Activated naive CD8-positive, alpha-beta T cell treated with anti-CD3 and anti-CD28 coated beads, Interleukin-2, amount 10 ng/mL, durations not matched to agents 7 days and 5 days (primary cell): Measurements from ENCODE around the gene SRPK2. TPM values are rescaled to one million over a fixed set of nuclear protein-coding genes. Genes with fewer than 3 reads are reported as not detected.
"Not testable (repeated sequence)": the region's sequence is repeated elsewhere in the genome, so short reads cannot be mapped to it uniquely, and the experiment has no call there.

Experiments used
- ATAC-seq: fragments of 150-1000 bp; cut with Tn5 transposase; one replicate; pipeline ENCODE4 v1.10.0; 2021; ENCODE audit warnings: low read depth, moderate library complexity
- POLR2A ChIA-PET: fragments of 350-600 bp; sonication (Branson Sonifier 250); formaldehyde crosslinking; loops from one replicate; lab custom pipeline; 2021; ENCODE audit warnings: antibody characterized with exemption; lab: Charles Lee
- DNase-seq: peaks from one replicate; pipeline ENCODE4 v3.0.0; 2021
- H3K27ac Mint-ChIP-seq: one replicate; pipeline ENCODE4 v1.8.0; 2022; ENCODE audit warnings: mild to moderate bottlenecking, mixed read lengths
- H3K27me3 Mint-ChIP-seq: one replicate; pipeline ENCODE4 v1.8.0; 2022; ENCODE audit warnings: mild to moderate bottlenecking, moderate library complexity, mixed read lengths
- H3K36me3 Mint-ChIP-seq: one replicate; pipeline ENCODE4 v1.8.0; 2021; ENCODE audit warnings: mild to moderate bottlenecking, mixed read lengths
- H3K4me1 Mint-ChIP-seq: one replicate; pipeline ENCODE4 v1.8.0; 2021; ENCODE audit warnings: mixed read lengths
- H3K4me3 Mint-ChIP-seq: one replicate; pipeline ENCODE4 v1.8.0; 2022; ENCODE audit warnings: mild to moderate bottlenecking, moderate library complexity, mixed read lengths
- H3K9me3 Mint-ChIP-seq: one replicate; pipeline ENCODE4 v1.8.0; 2021; ENCODE audit warnings: mixed read lengths
- total RNA-seq, 2 experiments: library from RNA; stranded (reverse); gene quantifications; one replicate each; pipeline ENCODE4 v1.2.3, GENCODE V29; 2021

Gene SRPK2
- total RNA-seq, 2 experiments from 2014 or later = 38.5 to 41.0 TPM

- Mint-ChIP-seq H3K27ac (no peak overlapping the region), H3K27me3 (no peaks in the 10 kb centered on the region), H3K36me3 (peaks cover 2% of the 10 kb centered on the region), H3K9me3 (no peaks in the 10 kb centered on the region), H3K4me1 (peaks cover 23% of the 10 kb centered on the region), H3K4me3 (no peak overlapping the region)
- POLR2A ChIA-PET = no interaction called here
- ATAC-seq = no peak
- DNase-seq = no peak
Measured at GRCh38 chr7:105345725-105346124, 43.0 kb downstream of the SRPK2 start.

DNA sequence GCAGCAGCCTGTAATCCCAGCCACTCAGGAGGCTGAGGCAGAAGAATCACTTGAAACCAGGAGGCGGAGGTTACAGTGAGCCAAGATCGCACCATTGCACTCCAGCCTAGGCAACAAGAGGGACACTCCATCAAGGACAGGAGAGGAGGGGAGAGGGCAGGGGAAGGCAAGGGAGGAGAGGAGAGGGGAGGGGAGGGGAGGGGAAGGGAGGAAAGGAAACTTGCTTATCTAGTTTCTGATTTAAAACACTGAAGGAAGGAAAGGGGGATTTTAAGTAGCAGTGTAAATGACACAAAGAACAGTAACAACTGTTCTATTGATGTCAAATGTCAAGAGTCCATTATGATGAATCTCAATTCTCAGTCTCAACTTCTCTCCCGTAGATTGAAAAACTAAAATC lies 43.7 kb downstream of the SRPK2 start:
- ATAC-seq = no peak
- POLR2A ChIA-PET = interaction anchor here (0.5 to 0.7 kb wide), 2 partner anchors 26 to 415 kb away, joined by 3 to 4 read pairs; no protein-coding TSS in a partner anchor
- H3K4me3 Mint-ChIP-seq = no peak overlapping the region

GRCh38 chr7:105339404-105340323 lies 49.1 kb downstream of the SRPK2 start:
- H3K4me3 Mint-ChIP-seq = no peak overlapping the region
- no peak for ATAC-seq
- POLR2A ChIA-PET = no interaction called here
- H3K27ac Mint-ChIP-seq = no peak overlapping the region
- peaks cover 2% of the 10 kb centered on the region for H3K36me3 Mint-ChIP-seq
- H3K27me3 Mint-ChIP-seq = no peaks in the 10 kb centered on the region
- H3K9me3 Mint-ChIP-seq = no peaks in the 10 kb centered on the region
- DNase-seq = no peak
- peaks cover 8% of the 10 kb centered on the region for H3K4me1 Mint-ChIP-seq

More for the DNA sequence above, 43.7 kb downstream of the SRPK2 start:
- Mint-ChIP-seq H3K4me1 (peaks cover 24% of the 10 kb centered on the region), H3K27me3 (no peaks in the 10 kb centered on the region), H3K36me3 (peaks cover 2% of the 10 kb centered on the region), H3K9me3 (no peaks in the 10 kb centered on the region), H3K27ac (no peak overlapping the region)
- DNase-seq = no peak

DNA sequence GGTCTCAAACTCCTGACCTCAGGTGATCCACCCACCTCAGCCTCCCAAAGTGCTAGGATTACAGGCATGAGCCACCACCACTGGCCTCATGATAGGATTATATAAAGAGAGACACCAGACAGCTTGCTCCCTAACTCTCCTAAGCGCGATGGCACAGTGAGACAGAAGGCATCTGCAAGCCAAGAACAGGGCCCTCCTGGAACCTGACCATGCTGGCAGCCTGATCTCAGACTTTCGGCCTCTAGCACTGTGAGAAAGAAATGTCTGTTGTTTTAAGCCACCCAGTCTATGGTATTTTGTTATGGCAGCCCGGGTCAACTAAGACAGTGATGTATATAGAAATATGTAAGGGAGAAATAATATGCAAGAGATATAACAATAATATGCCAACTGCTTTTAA lies 51.2 kb downstream of the SRPK2 start:
- DNase-seq (no peak), ATAC-seq (no peak)
- Mint-ChIP-seq H3K36me3 (peaks cover 2% of the 10 kb centered on the region), H3K4me1 (peaks cover 4% of the 10 kb centered on the region), H3K27ac (no peak overlapping the region), H3K27me3 (no peaks in the 10 kb centered on the region), H3K4me3 (no peak overlapping the region), H3K9me3 (no peaks in the 10 kb centered on the region)
- POLR2A ChIA-PET = no interaction called here

- peaks cover 10% of the 10 kb centered on the region for H3K4me1 Mint-ChIP-seq
- no peak overlapping the region for H3K27ac Mint-ChIP-seq
- no peak for DNase-seq
- POLR2A ChIA-PET = no interaction called here
- no peaks in the 10 kb centered on the region for H3K36me3 Mint-ChIP-seq
- no peaks in the 10 kb centered on the region for H3K9me3 Mint-ChIP-seq
- no peak overlapping the region for H3K4me3 Mint-ChIP-seq
- H3K27me3 Mint-ChIP-seq = no peaks in the 10 kb centered on the region
- no peak for ATAC-seq
Measured at GRCh38 chr7:105336009-105336408, 52.7 kb downstream of the SRPK2 start.

- H3K4me1 Mint-ChIP-seq = peaks cover 12% of the 10 kb centered on the region
- not testable (repeated sequence) for H3K4me3 Mint-ChIP-seq
- POLR2A ChIA-PET = interaction anchor here (0.7 kb wide), 1 partner anchor 24 kb away, joined by 4 read pairs; no protein-coding TSS in a partner anchor
Measured at GRCh38 chr7:105332661-105333060, 56.1 kb downstream of the SRPK2 start.

GRCh38 chr7:105330526-105330925 lies 58.2 kb downstream of the SRPK2 start:
- peaks cover 16% of the 10 kb centered on the region for H3K4me1 Mint-ChIP-seq

More at GRCh38 chr7:105332661-105333060, 56.1 kb downstream of the SRPK2 start:
- H3K27me3 Mint-ChIP-seq, H3K9me3 Mint-ChIP-seq, H3K36me3 Mint-ChIP-seq, H3K27ac Mint-ChIP-seq, ATAC-seq, DNase-seq: not testable (repeated sequence)

GRCh38 chr7:105327201-105327600 lies 61.5 kb downstream of the SRPK2 start:
- Mint-ChIP-seq H3K27ac (no peak overlapping the region), H3K4me3 (no peak overlapping the region), H3K36me3 (peaks cover 5% of the 10 kb centered on the region), H3K4me1 (peaks cover 16% of the 10 kb centered on the region), H3K27me3 (no peaks in the 10 kb centered on the region), H3K9me3 (no peaks in the 10 kb centered on the region)
- no peak for ATAC-seq
- POLR2A ChIA-PET = no interaction called here
- no peak for DNase-seq

More at GRCh38 chr7:105330526-105330925, 58.2 kb downstream of the SRPK2 start:
- Mint-ChIP-seq H3K27me3 (no peaks in the 10 kb centered on the region), H3K36me3 (no peaks in the 10 kb centered on the region), H3K27ac (no peak overlapping the region), H3K4me3 (no peak overlapping the region), H3K9me3 (no peaks in the 10 kb centered on the region)
- DNase-seq = no peak
- POLR2A ChIA-PET = no interaction called here
- no peak for ATAC-seq

- H3K4me3 Mint-ChIP-seq = no peak overlapping the region
- H3K27ac Mint-ChIP-seq = no peak overlapping the region
- ATAC-seq = no peak
- DNase-seq = no peak
- peaks cover 8% of the 10 kb centered on the region for H3K4me1 Mint-ChIP-seq
- H3K36me3 Mint-ChIP-seq = peaks cover 13% of the 10 kb centered on the region
- POLR2A ChIA-PET = interaction anchor here (0.6 kb wide), 1 partner anchor 145 kb away, joined by 4 read pairs; no protein-coding TSS in a partner anchor
- no peaks in the 10 kb centered on the region for H3K9me3 Mint-ChIP-seq
- H3K27me3 Mint-ChIP-seq = no peaks in the 10 kb centered on the region
Measured at GRCh38 chr7:105325216-105325904, 63.4 kb downstream of the SRPK2 start.

DNA sequence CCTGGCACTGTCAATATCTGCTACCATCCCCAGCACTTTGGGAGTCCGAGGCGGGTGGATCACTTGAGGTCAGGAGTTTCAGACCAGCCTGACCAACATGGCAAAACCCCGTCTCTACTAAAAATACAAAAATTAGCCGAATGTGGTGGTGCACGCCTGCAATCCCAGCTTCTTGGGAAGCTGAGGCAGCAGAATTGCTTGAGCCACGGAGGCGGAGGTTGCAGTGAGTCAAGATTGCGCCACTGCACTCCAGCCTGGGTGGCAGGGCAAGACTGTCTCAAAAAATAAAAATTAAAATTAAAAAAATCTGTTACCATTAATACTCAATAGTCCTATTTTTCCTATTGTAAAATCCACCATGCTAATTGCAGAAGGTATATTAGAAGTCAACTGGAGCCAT lies 64.1 kb downstream of the SRPK2 start:
- POLR2A ChIA-PET = interaction anchor here (0.6 kb wide), 1 partner anchor 145 kb away, joined by 4 read pairs; no protein-coding TSS in a partner anchor
- not testable (repeated sequence) for H3K27me3 Mint-ChIP-seq
- H3K36me3 Mint-ChIP-seq = peaks cover 13% of the 10 kb centered on the region

DNA sequence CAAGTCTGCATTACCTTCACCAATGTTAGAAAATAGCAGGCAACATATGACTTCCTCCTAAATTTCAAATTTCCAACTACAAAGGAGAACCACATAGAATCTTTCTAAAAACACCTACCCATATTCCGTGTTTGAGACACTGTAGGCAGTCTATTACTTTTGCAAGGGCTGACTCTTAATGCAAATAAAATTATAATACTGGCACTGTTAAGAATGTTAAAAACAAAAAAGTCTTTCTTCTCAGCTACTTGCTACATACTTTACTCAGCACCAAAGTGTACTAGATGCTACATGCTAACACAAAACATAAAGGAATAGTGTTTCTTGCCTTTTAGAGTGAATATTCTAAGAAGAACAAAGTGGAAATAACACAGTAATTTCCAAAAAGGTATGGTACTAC lies 65.4 kb downstream of the SRPK2 start:
- no peaks in the 10 kb centered on the region for H3K9me3 Mint-ChIP-seq
- H3K4me1 Mint-ChIP-seq = peaks cover 8% of the 10 kb centered on the region
- DNase-seq = no peak
- H3K27ac Mint-ChIP-seq = no peak overlapping the region
- POLR2A ChIA-PET = no interaction called here
- ATAC-seq = no peak
- peaks cover 13% of the 10 kb centered on the region for H3K36me3 Mint-ChIP-seq
- H3K4me3 Mint-ChIP-seq = no peak overlapping the region
- no peaks in the 10 kb centered on the region for H3K27me3 Mint-ChIP-seq

More for the DNA sequence above, 64.1 kb downstream of the SRPK2 start:
- H3K27ac Mint-ChIP-seq, H3K9me3 Mint-ChIP-seq, ATAC-seq, H3K4me1 Mint-ChIP-seq, H3K4me3 Mint-ChIP-seq, DNase-seq: not testable (repeated sequence)

DNA sequence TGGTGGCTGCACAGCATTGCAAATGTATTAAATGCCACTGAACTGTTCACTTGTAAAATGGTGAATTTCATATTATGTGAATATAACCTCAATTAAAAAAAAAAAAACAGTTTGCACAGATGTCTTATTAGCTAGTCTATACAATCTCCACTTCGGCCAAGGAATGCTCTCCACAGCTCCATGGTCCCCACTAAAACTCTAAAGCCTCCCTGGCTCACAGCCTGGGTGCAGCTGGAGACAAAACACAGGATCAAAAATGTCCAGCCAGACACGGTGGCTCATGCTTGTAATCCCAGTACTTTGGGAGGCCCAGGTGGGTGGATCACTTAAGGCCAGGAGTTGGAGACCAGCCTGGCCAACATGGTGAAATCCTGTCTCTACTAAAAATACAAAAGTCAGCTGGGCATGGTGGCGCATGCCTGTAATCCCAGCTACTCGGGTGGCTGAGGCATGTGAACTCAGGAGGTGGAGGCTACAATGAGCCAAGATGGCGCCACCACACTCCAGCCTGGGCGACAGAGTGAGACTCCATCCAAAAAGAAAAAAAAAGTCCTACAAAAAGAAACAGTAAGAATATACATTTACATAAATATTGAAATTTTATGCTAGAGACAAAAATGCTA lies 66.0 kb downstream of the SRPK2 start:
- no peak for ATAC-seq
- Mint-ChIP-seq H3K36me3 (peaks cover 13% of the 10 kb centered on the region), H3K27ac (no peak overlapping the region), H3K9me3 (no peaks in the 10 kb centered on the region), H3K4me3 (no peak overlapping the region), H3K4me1 (peaks cover 8% of the 10 kb centered on the region), H3K27me3 (no peaks in the 10 kb centered on the region)
- POLR2A ChIA-PET = no interaction called here
- no peak for DNase-seq
